ENCODE data around the gene KLRC3.
"Not testable (repeated sequence)": the region's sequence is repeated elsewhere in the genome, so short reads cannot be mapped to it uniquely, and the experiment has no call there.

KLRC3 gene

GRCh38 chr12:10420334-10420733 lies at the start of gene KLRC3:
TSS of gene KLRC3 (minus strand) at chr12:10420595. CDS start at chr12:10420550, 45 bp downstream.
- not testable (repeated sequence) for DNase-seq

DNA sequence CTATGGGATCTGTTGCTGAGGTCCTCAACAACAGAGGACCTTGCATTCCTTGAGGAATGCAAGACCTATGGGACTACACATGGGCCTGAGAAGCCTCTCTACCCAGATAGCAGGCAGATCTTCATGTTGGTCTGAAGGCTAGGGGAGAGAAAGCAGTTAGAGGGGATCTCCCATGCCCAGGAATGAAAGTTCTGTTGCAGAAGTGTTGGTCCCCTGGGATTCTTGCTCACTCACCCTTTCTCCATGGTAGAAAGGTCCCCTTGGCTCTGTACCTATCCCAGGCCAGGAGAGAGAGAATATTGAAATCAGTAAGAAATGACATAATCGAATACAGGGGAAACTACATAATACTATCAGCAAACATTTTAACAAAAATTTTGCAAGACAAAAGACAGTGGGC lies 49.3 kb upstream of the KLRC3 start:
- no peak for DNase-seq

DNA sequence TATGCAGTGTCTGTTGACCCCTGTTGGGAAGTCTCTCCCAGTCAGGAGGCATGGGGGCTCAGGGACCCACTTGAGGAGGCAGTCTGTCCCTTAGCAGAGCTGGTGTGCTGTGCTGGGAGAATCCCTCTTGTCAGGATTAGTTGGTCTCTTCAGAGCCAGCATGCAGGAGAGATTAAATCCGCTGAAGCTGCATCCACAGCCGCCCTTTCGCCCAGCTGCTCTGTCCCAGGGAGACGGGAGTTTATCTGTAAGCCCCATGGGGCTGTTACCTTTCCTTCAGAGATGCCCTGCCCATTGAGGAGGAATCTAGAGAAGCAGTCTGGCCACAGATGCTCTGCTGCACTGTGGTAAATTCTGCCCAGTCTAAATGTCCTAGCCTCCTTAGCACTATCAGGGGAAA lies 45.9 kb upstream of the KLRC3 start:
- no peak for DNase-seq

- no peak for DNase-seq
These were observed 37.4 kb upstream of the KLRC3 start for GRCh38 chr12:10457760-10458159.

- DNase-seq, result no peak
These were observed 36.5 kb upstream of the KLRC3 start for GRCh38 chr12:10456856-10457255.

GRCh38 chr12:10455766-10456165 lies 35.4 kb upstream of the KLRC3 start:
- DNase-seq, result no peak

GRCh38 chr12:10454531-10454930 lies 34.1 kb upstream of the KLRC3 start:
- DNase-seq, result no peak

DNA sequence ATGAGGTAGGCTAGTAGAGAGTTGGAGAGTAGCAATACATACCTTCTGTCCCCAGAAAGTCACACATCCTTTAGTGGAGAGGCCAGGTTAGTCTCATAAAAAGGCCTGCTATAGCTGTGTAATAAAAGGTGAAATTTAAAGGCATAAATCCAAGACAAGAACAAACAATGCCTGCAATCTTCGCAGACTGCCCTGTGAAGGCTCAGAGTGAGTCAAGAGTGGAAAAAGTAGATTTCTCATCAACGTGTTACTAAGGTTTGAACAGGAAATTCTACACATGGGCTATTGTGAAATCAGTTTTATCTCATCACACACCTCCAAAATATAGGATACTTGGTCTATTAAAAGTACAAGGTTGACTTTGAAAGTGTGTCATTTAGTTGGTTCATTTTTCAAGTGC lies 32.8 kb upstream of the KLRC3 start, which contains the start of gene KLRC1:
Gene KLRC1 (minus strand): TSS at position 222 of the 400 bp plus-strand sequence. CDS start 2,221 bp downstream, outside the sequence.
- DNase-seq, result no peak

GRCh38 chr12:10448236-10448635 lies 27.8 kb upstream of the KLRC3 start:
- no peak for DNase-seq

DNA sequence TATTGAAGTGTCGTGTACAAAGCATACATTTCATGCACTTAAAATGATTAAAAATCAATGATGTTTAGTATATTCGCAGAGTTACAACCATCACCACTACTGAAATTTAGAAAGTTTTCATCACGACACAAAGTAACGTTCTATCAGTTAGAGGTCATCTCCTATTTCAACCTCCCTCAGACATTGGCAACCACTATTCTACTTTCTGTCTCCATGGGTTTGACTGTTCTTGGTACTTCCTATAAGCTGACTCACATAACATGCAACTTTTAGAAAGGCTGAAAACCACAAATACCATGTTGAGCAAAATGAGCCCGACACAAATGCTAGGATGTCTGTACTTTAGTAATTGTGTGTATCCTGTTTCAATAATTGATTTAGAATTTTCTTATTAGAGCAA lies 25.7 kb upstream of the KLRC3 start:
- DNase-seq, result not testable (repeated sequence)

DNA sequence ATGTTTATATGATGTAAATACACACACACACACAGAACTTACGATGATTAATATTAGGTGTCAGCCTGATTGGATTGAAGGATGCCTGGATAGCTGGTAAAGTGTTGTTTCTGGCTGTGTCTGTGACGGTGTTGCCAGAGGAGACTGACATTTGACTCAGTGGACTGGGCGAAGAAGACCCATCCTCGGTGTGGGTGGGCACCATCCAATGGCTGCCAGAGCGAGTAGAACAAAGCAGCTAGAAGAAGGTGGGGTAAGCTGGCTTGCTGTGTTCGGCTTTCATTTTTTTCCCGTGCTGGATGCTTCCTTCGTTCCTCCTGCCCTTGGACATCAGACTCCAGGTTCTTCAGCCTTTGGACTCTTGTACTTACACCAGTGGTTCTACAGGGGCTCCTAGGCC lies 20.7 kb upstream of the KLRC3 start:
- DNase-seq, result not testable (repeated sequence)

- DNase-seq, result not testable (repeated sequence)
These were observed 19.3 kb upstream of the KLRC3 start for GRCh38 chr12:10439608-10440274.

GRCh38 chr12:10437601-10438000 lies 17.2 kb upstream of the KLRC3 start:
- not testable (repeated sequence) for DNase-seq

DNA sequence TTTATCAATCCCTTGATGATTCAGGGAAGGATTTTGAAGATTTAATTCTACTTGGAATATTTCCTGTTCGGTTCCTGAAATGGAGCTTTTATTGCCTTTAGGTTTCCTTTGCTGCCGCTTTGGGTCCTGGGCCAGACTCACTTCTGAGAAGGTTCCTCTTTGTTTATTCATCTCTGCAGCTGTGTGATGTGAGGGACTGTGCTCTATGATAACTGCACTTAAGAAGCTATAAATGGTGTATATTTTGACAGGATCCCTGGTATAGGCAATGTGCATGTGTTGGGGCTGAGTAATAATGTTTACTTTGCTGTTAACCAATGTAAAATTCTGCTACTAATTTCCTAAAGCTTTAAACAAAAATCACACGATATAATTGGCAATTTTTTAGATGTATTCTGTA lies 15.4 kb upstream of the KLRC3 start, which contains the start of gene KLRC2:
Gene KLRC2 (minus strand): TSS at position 195 of the 400 bp plus-strand sequence. CDS start 24 bp downstream, at position 171.
- not testable (repeated sequence) for DNase-seq

- DNase-seq, result not testable (repeated sequence)
These were observed 10.2 kb upstream of the KLRC3 start for GRCh38 chr12:10430623-10431022.

- not testable (repeated sequence) for DNase-seq
These were observed 5.5 kb upstream of the KLRC3 start for GRCh38 chr12:10425938-10426337.

- DNase-seq, result not testable (repeated sequence)
These were observed 4.0 kb upstream of the KLRC3 start for GRCh38 chr12:10424260-10424899.

DNA sequence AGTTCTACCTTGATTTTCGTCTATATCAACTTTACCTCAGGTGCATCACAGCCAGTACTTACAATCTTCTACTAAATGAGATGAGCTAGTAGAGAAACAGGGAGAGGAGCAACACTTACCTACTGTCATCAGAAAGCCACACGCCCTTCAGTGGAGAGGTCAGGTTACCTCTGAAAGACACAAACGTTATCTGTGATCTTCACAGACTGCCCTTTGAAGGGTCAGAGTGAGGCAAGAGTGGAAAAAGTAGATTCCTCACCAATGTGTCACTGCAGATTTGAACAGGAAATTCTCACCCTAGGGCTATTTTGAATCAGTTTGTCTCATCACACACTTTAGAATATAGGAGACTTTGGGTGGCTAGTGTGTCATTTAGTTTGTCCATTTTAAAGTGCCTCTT lies 1.8 kb upstream of the KLRC3 start:
- DNase-seq, result not testable (repeated sequence)

DNA sequence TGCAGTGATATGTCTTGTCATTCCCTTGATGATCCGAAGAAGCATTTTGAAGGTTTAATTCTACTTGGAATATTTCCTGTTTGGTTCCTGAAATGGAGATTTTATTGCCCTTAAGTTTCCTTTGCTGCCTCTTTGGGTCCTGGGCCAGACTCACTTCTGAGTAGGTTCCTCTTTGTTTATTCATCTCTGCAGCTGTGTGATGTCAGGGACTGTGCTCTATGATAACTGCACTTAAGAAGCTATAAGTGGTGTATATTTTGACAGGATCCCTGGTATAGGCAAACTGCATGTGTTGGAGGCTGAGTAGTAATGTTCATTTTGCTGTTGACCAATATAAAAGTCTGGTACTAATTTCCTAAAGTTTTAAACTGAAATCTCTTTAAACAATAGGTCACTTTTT lies 11.0 kb downstream of the KLRC3 start, which contains the start of gene KLRC4:
Gene KLRC4 (minus strand): TSS at position 366 of the 400 bp plus-strand sequence. CDS start 182 bp downstream, at position 184.
- no peak for DNase-seq

DNA sequence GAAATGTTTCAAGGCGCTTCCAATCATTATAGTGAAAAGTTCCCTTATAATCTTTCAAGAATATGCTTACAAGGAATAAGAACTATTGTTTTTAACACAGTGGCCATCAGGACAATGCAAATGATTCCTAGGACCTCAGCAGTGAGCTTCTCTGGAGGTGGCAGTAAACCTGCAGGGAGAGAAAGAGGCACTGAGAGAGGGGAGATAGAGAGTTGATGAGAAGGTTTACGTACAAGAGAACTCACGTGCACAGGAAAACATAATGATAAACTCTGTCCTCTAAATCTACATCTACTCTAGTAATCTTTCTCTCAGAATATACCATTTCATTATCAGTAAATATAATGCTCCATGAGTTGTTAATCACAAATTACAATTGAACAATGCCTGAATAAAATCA lies 11.6 kb downstream of the KLRC3 start:
- DNase-seq, result no peak

DNA sequence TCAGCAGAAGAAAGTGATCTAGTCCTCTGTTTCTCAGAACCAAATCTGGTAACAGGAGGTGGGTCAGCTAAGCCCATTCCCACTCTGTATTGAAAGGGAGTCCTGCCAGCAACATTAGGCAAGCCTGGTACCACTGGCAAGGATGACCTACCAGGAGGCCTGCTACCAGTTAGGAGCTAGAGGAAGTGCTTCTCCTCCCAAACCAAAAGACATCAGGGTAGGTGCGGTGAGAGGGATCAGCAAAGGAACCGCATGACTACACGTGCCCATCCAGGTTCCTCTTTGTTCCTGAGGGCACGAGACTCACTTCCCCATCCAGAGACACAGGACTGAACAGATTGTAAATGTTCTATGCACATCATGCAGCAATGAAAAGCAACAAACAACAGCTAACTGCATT lies 13.7 kb downstream of the KLRC3 start:
- no peak for DNase-seq

DNA sequence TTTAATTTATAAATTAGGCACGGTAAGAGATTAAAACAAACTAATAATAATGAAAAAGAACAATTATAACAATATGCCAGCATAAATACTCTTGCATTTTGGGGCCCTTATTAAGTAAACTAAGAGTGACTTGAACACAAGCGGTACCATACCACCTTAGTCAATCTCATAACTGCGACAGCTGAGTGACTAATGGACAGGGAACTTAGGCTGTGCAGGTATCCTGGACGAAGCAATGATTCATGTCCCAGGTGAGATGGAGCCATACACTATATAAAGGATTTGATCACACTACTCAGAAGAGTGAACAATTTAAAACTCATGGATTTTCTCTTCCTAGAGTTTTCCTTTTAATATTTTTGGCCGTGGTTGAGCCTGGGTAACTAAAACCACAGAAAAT lies 15.1 kb downstream of the KLRC3 start:
- no peak for DNase-seq

DNA sequence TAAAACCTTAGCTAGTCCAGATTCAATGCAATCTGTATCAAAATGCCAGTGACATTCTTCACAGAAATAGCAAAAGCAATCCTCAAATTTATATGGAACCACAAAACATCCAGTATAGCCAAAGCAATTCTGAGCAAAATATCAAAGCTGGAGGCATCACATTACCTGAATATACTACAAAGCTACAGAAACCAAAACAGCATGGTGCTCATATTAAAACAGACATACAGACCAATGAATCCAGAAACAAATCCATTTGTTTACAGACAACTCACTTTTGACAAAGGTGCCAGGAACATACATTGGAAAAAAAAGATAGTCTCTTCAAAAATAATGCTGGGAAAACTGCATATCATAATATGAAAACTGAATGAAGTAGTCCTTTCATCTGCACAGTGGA lies 15.6 kb downstream of the KLRC3 start:
- DNase-seq, result no peak

DNA sequence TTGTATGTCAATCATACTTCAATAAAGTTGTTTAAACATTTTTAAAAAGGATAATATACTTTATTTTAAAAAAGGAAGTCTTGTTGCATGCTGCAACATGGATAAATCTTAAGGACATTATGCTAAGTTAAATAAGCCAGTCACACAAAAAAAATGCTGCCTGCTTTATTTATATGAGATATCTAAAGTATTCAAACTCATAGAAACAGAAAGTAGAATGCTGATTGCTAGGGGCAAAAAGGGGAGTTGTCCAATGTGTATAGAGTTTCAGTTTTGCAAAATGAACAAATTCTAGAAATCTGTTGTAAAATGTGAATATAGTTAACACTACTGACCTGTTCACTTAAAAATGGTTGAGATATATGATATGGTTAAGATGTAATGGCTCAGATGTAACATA lies 19.6 kb downstream of the KLRC3 start:
- no peak for DNase-seq

Measured in activated effector memory CD4-positive, alpha-beta T cell treated with anti-CD3 and anti-CD28 coated beads, Interleukin-2, amount 50 U/mL, for 16 hours (primary cell).